ENCODE results near the gene LIPE.
"Not testable (repeated sequence)": the region's sequence is repeated elsewhere in the genome, so short reads cannot be mapped to it uniquely, and the experiment has no call there.

The LIPE gene, protein sequence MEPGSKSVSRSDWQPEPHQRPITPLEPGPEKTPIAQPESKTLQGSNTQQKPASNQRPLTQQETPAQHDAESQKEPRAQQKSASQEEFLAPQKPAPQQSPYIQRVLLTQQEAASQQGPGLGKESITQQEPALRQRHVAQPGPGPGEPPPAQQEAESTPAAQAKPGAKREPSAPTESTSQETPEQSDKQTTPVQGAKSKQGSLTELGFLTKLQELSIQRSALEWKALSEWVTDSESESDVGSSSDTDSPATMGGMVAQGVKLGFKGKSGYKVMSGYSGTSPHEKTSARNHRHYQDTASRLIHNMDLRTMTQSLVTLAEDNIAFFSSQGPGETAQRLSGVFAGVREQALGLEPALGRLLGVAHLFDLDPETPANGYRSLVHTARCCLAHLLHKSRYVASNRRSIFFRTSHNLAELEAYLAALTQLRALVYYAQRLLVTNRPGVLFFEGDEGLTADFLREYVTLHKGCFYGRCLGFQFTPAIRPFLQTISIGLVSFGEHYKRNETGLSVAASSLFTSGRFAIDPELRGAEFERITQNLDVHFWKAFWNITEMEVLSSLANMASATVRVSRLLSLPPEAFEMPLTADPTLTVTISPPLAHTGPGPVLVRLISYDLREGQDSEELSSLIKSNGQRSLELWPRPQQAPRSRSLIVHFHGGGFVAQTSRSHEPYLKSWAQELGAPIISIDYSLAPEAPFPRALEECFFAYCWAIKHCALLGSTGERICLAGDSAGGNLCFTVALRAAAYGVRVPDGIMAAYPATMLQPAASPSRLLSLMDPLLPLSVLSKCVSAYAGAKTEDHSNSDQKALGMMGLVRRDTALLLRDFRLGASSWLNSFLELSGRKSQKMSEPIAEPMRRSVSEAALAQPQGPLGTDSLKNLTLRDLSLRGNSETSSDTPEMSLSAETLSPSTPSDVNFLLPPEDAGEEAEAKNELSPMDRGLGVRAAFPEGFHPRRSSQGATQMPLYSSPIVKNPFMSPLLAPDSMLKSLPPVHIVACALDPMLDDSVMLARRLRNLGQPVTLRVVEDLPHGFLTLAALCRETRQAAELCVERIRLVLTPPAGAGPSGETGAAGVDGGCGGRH

GRCh38 chr19:42427313-42427712 is at the start of gene LIPE:
LIPE (minus strand) TSS chr19:42427388; CDS start chr19:42427149, 239 bp downstream.
- DNase-seq (ENCODE audit: low spot score), result no peak

DNA sequence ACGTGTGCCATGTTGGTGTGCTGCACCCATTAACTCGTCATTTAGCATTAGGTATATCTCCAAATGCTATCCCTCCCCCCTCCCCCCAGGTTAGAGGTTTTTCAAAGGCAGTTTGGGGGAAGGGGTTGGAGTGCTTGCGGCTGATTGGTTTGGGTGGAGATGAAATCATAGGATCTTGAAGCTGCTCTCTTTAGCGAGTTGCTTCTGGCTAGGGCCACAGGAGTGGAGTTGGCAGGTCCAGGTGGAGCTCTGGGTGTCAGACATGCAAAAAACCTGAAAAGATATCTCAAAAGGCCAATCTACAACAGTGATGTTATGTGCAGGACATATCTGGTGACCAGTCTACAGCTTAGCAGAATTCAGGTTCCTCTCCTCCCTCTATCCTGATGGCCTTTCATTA is 48.2 kb upstream of the LIPE start:
- DNase-seq (ENCODE audit: low spot score), result no peak

GRCh38 chr19:42474743-42475142 is 47.6 kb upstream of the LIPE start:
- DNase-seq (ENCODE audit: low spot score), result no peak

DNA sequence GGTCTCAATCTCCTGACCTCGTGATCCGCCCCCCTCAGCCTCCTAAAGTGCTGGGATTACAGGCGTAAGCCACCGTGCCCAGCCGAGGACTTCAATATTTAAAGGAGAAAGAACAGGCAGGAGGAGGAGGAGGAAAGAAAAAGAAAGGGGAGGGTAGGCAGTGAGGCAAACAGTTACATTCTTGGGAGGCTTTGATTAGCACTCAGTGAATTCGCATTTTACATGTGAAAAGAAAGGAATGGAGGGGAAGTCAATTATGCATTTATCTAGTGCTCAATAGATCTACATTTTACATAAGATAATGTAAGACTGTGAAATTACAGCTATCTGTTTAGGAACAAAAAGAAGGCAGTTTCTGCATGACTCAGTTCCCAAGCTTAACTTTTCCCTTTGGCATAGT is 46.5 kb upstream of the LIPE start:
- DNase-seq (ENCODE audit: low spot score), result no peak

DNA sequence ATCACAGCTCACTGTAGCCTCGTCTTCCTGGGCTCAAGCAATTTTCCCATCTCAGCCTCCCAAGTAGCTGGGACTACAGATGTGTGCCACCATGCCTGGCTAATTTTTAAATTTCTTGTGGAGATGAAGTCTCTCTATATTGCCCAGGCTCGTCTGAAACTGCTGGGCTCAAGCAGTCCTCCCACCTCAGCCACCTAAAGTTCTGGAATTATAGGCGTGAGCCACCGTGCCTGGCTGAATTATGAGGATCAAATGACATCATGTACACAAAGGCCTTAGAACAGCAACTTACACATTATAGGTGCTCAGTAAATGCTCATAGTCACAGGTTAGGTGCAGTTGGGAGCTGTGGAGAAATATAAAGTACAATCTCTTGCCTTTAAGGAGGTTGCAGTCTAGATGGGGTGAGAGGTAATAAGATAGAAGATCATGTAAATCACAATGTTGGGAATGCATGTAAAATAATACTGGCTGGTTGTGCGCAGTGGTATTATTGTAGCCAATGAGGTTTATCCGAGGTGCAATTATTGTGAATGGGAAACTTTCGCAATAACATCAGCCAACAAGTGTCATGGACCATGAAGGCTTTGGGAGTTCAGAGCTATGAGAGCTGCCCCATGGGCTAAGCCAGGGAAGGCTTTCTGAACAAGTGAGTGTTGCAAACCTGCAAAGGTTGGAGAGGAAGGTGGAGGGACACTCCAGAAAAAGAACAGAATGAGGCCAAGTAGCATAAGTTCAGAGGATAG is 45.4 kb upstream of the LIPE start:
- DNase-seq (ENCODE audit: low spot score), result no peak

DNA sequence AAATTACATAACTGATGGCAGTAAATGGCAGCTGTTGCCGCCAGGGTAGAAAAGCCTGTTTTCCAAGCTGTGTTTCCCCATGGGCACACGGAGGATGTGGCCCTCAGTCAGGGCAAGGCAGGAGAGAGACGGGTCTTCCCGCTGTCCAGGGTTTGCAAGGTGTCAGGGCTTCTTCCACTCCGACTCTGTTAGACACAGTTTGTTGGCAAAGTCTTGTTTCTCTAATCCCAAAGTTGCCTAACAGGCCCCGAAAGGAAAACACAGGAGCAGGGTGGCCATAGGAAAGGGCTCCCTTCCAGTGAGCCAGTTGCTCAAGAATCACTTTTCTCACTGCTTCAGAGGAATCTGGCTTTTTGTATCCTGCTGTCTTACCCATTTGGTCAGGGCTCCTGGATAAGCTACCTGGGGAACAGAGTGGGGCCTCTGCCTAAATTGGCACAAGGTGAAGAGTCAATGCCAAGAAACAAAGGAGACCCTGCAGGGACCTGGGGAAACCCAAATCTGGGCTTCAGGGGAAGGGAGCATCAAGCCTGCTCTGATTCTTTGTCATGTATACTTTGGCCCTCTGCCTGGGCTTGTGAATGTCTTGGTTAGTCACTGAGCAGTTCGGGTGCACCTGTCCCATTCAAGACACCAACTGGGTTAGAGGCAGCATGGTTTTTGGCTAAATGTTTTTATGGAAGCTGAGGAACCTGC is 44.5 kb upstream of the LIPE start:
- no peak for DNase-seq (ENCODE audit: low spot score)

DNA sequence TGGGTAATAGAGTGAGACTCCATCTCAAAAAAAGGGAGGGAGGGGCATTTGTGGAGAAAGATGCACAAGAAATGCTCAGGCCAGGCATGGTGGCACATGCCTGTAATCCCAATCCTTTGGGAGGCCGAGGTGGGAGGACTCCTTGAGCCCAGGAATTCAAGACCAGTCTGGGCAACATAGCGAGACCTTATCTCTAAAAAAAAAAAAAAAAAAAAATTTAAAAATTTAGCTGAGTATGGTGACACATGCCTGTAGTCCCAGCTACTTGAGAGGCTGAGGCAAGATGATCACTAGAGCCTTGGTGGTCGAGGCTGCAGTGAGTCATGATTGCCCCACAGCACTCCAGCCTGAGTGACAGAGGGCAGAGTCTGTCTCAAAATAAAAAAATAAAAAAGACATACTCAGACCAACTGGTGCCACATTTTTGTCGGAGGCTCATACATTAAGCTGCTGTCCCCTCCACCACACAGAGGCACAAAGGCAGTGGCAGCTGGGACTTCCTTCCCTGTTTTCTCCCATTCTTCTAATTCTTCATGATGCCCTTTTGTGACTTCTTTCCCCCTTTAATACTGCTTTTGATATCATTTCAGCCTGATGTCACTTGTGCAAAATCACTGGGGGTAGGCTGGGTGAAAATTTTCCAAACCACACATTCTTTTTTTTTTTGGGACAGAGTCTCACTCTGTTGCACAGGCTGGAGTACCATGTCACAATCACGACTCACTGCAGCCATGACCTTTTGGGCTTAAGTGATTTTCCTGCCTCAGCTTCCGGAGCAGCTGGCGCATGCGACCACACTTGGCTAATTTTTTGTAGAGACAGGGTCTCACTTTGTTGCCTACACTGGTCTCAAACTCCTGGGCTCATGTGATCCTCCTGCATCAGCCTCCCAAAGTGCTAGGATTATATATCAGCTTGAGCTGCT is 42.4 kb upstream of the LIPE start:
- DNase-seq (ENCODE audit: low spot score), result no peak

GRCh38 chr19:42468273-42468796 is 41.1 kb upstream of the LIPE start:
- DNase-seq (ENCODE audit: low spot score), result peak; percentile 72

GRCh38 chr19:42467183-42467760 is 40.1 kb upstream of the LIPE start:
- no peak for DNase-seq (ENCODE audit: low spot score)

DNA sequence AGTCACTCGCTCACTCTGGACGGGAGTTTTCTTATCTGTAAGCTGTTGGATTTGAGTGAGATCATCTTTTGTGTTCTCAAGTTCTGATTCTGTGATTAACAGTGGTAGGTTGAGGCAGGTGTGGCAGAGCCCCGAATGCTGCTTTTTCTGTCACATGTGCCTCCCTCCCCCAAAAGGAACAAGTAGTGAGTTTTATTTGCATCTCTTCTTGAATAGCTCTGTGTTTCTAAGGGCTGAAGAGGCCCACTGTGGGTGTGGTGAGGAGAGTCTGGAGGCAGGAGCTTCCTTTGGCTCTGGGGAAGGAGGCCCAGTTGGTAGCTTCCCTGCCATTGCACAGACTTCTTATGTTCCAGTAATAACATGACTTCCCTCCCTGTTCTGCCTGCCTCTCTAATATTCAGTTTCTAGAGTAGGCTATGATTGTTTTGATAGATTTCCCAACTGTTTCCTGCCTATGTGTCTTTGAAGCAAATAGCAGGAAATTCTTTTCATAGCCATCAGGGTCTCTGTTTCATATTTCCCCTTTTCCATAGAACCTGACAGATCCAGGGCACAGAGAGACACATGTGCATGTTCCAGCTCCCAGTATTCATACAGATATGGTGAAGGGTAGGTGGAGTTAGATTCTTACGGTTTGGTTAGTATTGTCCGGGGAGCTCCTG is 39.5 kb upstream of the LIPE start:
- no peak for DNase-seq (ENCODE audit: low spot score)

DNA sequence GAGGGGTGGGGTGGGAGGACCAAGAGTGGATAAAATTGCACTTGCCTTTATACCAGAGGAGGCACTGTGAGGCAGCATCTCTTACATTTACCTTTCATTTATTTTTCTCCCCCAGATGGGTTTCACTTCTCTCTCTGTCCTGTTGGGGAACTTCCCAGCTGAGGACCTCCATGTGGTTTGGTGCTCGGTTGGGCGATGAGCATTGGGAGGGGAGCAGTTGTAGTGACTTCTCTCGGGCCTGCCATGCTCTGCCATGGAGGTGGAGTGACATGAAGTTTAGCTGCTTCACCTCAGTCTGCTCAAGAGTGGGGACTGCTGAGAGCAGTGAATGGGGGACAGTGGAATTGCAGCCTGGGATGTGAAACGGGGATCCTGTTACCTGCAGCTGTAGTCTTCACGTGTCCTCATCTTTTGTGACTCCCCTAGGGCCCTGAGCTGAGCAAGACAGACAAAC is 38.7 kb upstream of the LIPE start:
- no peak for DNase-seq (ENCODE audit: low spot score)

DNA sequence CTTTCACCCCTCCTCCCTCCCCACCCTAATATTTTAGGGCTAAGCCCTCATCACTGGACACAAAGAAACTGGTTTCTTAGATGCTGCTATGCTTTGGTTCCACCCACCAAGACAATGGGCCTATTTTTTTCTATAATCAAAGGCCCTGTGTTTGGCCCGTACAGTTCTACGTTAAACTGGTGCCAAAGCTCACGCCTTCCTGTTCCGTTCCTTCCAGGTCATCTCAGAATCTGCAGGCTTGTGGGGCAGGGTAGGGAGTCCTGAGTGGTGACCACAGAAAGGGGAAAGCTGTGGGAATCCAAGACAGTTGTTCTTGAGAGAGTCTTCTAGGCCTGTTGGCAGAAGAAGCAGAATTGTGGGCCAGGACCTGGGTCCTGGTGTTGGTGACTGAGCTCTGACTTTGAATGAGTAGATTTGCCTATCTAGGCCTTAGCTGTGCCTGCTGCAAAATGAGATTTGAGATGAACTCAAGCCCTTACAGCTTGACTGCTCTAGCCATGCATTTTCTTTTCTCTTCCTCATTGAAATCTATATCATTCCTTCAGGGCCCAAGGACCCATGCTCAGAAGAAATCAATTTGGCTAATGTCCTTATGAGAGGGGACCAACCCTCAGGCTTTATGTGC is 34.6 kb upstream of the LIPE start:
- DNase-seq (ENCODE audit: low spot score), result no peak

GRCh38 chr19:42461231-42461630 is 34.0 kb upstream of the LIPE start:
- DNase-seq (ENCODE audit: low spot score), result not testable (repeated sequence)

DNA sequence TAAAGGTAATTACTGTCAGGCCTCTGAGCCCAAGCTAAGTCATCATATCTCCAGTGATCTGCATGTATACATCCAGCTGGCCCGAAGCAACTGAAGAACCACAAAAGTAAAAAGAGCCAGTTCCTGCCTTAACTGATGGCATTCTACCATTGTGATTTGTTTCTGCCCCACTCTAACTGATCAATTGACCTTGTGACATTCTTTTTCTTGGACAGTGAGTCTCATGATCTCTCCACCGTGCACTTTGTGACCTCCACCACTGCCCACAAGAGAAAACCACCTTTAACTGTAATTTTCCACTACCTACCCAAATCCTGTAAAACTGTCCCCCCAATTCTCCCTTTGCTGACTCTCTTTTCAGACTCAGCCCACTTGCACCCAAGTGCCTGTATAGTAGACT is 32.7 kb upstream of the LIPE start:
- DNase-seq (ENCODE audit: low spot score), result no peak

GRCh38 chr19:42455621-42456081 is 28.5 kb upstream of the LIPE start:
- peak; percentile 93 for DNase-seq (ENCODE audit: low spot score)

DNA sequence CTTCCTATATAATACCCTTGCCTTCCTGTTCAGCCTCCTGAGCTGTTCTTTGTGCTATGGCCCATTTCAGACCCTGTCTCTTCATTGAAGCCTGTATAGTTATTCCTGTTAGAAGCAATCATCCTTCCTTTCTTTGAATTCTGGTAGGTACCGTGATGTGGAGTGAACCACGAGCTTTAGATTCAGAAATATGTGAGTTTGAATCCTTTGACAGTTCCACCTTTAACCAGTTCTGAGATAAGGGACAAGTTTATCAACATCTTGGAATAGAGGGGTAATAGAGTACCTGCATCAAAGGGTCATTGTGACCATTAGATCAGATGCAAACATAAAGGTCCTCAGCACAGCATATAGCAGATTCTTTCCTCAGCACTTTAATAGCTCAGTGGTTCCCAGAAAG is 27.9 kb upstream of the LIPE start:
- DNase-seq (ENCODE audit: low spot score), result no peak

DNA sequence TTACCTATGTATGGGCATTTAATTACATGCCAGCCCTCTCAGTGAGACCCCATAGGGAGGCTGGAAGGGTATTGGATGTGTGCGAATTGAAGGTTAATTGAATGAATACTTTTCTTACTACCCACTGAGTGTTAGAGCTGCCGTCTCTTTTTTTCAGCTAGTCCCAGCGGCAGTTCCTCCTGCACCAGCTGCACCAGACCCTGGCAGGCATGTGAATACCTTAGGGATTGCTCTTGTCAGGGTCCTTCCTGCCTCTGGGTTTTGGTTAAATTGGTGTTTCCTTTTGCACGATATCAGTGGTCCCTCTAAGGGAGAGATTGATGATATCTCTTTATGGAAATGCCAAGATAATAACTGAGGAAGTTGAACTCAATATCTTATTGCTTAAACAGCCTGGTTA is 25.4 kb upstream of the LIPE start:
- DNase-seq (ENCODE audit: low spot score), result no peak

DNA sequence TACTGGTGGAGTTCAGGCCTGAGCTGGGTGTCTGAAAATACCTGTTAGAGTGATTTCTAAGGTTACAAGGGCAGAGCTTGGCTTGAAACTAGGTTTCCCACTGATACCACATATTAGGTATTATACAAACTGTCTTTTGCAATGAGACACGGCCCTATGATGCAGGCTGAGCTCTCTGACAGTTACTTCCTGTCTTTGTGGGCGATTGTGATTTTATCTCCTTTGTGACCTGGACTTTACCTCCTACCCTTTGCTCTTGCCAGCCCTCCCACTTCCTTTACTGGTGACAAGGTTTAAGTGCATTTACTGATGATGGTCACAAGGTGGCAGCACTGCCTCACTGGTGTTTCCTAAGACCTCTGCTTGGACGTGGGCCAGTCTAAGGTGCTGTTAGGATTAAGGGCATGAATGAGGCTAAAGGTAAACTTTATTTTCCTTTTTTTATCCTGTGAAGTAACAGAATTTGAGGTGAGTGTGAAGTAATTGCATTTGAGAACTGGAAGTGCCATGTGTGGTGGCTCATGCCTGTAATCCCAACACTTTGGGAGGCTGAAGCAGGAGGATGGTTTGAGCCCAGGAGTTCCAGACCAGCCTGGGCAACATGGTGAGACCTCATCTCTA is 23.2 kb upstream of the LIPE start:
- DNase-seq (ENCODE audit: low spot score), result peak; percentile 91

All from LoVo (cell line).